GM18858 (cell line): ENCODE measurements around the gene KLHL11.
"Not testable (repeated sequence)": the region's sequence is repeated elsewhere in the genome, so short reads cannot be mapped to it uniquely, and the experiment has no call there.

Source experiments
- ATAC-seq: cut with Tn5 transposase; IDR thresholded peaks from one replicate; pipeline ENCODE4 v1.9.1; 2021; ENCODE audit not compliant: unreplicated experiment

The KLHL11 gene

GRCh38 chr17:41888332-41888965 is 23.2 kb upstream of the KLHL11 start:
- ATAC-seq: no peak

GRCh38 chr17:41885733-41886132 is 20.5 kb upstream of the KLHL11 start:
- ATAC-seq: no peak

GRCh38 chr17:41882756-41883155 is 17.5 kb upstream of the KLHL11 start:
- ATAC-seq: no peak

- no peak for ATAC-seq
Observed at GRCh38 chr17:41880130-41880529, 14.9 kb upstream of the KLHL11 start.

- ATAC-seq: not testable (repeated sequence)
Observed at GRCh38 chr17:41874293-41874670, 9.1 kb upstream of the KLHL11 start.

- ATAC-seq: no peak
Observed at GRCh38 chr17:41873559-41874292, 8.5 kb upstream of the KLHL11 start.

GRCh38 chr17:41871789-41872188 is 6.6 kb upstream of the KLHL11 start:
- ATAC-seq: no peak

GRCh38 chr17:41870627-41871026 is 5.4 kb upstream of the KLHL11 start:
- no peak for ATAC-seq

GRCh38 chr17:41870097-41870496 is 4.9 kb upstream of the KLHL11 start:
- no peak for ATAC-seq

- ATAC-seq: no peak
Observed at GRCh38 chr17:41869426-41869825, 4.2 kb upstream of the KLHL11 start.

GRCh38 chr17:41868568-41868967 is 3.3 kb upstream of the KLHL11 start:
- no peak for ATAC-seq

GRCh38 chr17:41865596-41865893 is 322 bp upstream of the KLHL11 start:
- ATAC-seq: no peak

GRCh38 chr17:41864498-41864835 is 756 bp downstream of the KLHL11 start:
- peak; percentile 18 for ATAC-seq

- ATAC-seq: no peak
Observed at GRCh38 chr17:41863074-41863848, 2.0 kb downstream of the KLHL11 start.

- ATAC-seq: no peak
Observed at GRCh38 chr17:41860254-41860931, 4.8 kb downstream of the KLHL11 start.

GRCh38 chr17:41851382-41851781 is 13.8 kb downstream of the KLHL11 start:
- not testable (repeated sequence) for ATAC-seq

GRCh38 chr17:41849251-41849990 is 15.8 kb downstream of the KLHL11 start:
- no peak for ATAC-seq

- no peak for ATAC-seq
Observed at GRCh38 chr17:41848788-41849187, 16.4 kb downstream of the KLHL11 start.

- ATAC-seq: no peak
Observed at GRCh38 chr17:41844971-41845370, 20.3 kb downstream of the KLHL11 start.

GRCh38 chr17:41840781-41841180 is 24.4 kb downstream of the KLHL11 start:
- ATAC-seq: not testable (repeated sequence)

- not testable (repeated sequence) for ATAC-seq
Observed at GRCh38 chr17:41839448-41839847, 25.8 kb downstream of the KLHL11 start.
